IMR-90 (cell line): Measurements from ENCODE around the gene IRF5.

Source experiments
- BHLHE40 ChIP-seq: fragments of 150-350 bp; IDR thresholded peaks from 2 replicates; pipeline ENCODE4 v1.6.1; 2016; ENCODE audit warnings: mild to moderate bottlenecking, low read depth, low read length
- CEBPB ChIP-seq: IDR thresholded peaks from 2 replicates; pipeline ENCODE4 v1.6.1; 2012; ENCODE audit warnings: low read depth, low read length, improper control_type of control experiment
- MAZ ChIP-seq: IDR thresholded peaks from 2 replicates; pipeline ENCODE4 v1.6.1; 2012; ENCODE audit warnings: low read depth, mild to moderate bottlenecking, low read length, improper control_type of control experiment, moderate library complexity, borderline replicate concordance
- MXI1 ChIP-seq: IDR thresholded peaks from 2 replicates; pipeline ENCODE4 v1.6.1; 2012; ENCODE audit warnings: low read depth, mild to moderate bottlenecking, low read length, moderate library complexity, borderline replicate concordance
- NFE2L2 ChIP-seq: fragments of 150-350 bp; IDR thresholded peaks from 2 replicates; pipeline ENCODE4 v1.6.1; 2016; ENCODE audit warnings: low read depth, mild to moderate bottlenecking, low read length
- POLR2A ChIP-seq: IDR thresholded peaks from 2 replicates; pipeline ENCODE4 v1.6.1; 2012; ENCODE audit warnings: mild to moderate bottlenecking, low read depth, low read length
- RAD21 ChIP-seq: IDR thresholded peaks from 2 replicates; pipeline ENCODE4 v1.6.1; 2012; ENCODE audit warnings: low read length, improper control_type of control experiment
- RCOR1 ChIP-seq: IDR thresholded peaks from 2 replicates; pipeline ENCODE4 v1.6.1; 2012; ENCODE audit warnings: mild to moderate bottlenecking, low read length, improper control_type of control experiment; ENCODE audit not compliant: insufficient replicate concordance
- SMC3 ChIP-seq: fragments of 150-350 bp; IDR thresholded peaks from 2 replicates; pipeline ENCODE4 v1.6.1; 2016; ENCODE audit warnings: low read depth, mild to moderate bottlenecking, antibody characterized with exemption, low read length, moderate library complexity
- TF ChIP-seq, protein P1 (sequence below): conservative IDR thresholded peaks from 2 replicates; pipeline ENCODE4 v1.5.1; 2012; ENCODE audit warnings: mild to moderate bottlenecking, low read depth, low read length, improper control_type of control experiment

DNA sequence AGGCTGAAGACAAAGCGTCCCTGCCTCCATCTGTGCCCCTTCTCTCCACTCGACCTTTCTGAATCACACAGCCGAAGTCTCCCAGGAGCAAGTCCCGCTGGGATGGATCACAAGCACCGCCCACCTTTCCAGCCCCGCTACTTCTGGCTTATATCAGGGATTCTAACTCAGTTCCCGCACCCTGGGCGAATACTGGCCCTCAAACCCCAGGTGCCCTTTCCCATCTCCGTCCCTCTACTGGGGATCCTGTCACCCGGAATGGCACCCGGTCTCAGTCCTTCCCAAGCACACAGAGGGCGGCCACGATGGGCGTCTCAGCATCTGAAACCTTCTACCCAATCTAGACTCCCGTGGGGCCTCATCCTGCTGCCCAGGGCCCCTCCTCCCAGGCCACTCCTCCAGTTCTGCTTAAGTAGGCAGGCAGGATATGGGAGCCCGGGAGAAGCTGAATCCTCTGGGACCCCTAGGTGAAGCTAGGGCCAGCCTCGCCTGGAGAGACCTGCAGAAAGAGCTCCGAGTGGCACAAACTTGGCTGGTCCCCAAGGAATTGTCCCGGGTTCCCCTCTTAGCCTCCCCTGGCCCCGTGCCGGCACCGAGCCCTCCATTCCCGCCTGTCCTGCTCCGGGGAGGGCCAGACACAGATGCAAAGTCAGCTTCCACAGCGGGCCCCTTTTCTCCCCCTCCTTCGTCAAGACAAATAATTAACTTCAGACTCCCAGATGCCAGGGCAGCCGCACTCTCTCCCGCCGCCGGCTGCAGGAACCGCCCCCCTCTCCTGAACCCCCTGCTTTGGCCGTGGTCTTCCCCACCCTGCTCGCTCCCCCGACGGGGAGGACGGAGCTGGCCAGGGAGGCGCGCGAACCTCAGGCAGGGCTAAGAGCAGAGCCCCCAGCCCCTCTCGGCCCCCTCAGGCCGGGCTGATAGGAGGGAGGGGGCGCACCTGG lies 27.8 kb upstream of the IRF5 start:
- TF ChIP-seq BHLHE40 (no peak), POLR2A (no peak), MAZ (no peak), MXI1 (no peak), NFE2L2 (no peak), RCOR1 (no peak), RAD21 (no peak), SMC3 (no peak), CEBPB (no peak)
- TF ChIP-seq, protein P1, sequence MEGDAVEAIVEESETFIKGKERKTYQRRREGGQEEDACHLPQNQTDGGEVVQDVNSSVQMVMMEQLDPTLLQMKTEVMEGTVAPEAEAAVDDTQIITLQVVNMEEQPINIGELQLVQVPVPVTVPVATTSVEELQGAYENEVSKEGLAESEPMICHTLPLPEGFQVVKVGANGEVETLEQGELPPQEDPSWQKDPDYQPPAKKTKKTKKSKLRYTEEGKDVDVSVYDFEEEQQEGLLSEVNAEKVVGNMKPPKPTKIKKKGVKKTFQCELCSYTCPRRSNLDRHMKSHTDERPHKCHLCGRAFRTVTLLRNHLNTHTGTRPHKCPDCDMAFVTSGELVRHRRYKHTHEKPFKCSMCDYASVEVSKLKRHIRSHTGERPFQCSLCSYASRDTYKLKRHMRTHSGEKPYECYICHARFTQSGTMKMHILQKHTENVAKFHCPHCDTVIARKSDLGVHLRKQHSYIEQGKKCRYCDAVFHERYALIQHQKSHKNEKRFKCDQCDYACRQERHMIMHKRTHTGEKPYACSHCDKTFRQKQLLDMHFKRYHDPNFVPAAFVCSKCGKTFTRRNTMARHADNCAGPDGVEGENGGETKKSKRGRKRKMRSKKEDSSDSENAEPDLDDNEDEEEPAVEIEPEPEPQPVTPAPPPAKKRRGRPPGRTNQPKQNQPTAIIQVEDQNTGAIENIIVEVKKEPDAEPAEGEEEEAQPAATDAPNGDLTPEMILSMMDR: no peak
